HG02973 (cell line): ENCODE measurements around the gene SERPINE3.

Experiments
- ATAC-seq: cut with Tn5 transposase; IDR thresholded peaks from one replicate; pipeline ENCODE4 v1.9.1; 2021; ENCODE audit warnings: moderate library complexity; ENCODE audit not compliant: unreplicated experiment

SERPINE3 gene

GRCh38 chr13:51359352-51359751 lies 19.9 kb downstream of the SERPINE3 start:
- no peak for ATAC-seq

- ATAC-seq: no peak
Measured at GRCh38 chr13:51360489-51360888, 21.0 kb downstream of the SERPINE3 start.

DNA sequence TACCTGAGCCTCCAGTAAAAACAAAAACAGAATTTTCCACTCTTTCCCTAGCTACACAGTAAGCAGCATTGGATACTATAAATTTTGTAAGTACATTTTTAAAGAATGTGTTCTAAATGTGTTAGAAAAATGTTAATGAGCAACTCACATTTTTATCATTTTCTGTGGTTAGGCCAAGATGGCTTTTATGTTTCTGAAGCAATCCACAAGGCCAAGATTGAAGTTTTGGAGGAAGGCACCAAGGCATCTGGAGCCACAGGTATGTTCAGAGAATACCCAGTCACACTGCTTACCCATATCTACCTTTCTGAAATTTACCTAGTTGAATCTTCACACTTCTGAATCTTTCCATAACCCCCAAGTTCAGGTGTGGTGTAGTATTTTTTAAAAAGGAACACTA lies 21.6 kb downstream of the SERPINE3 start:
- no peak for ATAC-seq

DNA sequence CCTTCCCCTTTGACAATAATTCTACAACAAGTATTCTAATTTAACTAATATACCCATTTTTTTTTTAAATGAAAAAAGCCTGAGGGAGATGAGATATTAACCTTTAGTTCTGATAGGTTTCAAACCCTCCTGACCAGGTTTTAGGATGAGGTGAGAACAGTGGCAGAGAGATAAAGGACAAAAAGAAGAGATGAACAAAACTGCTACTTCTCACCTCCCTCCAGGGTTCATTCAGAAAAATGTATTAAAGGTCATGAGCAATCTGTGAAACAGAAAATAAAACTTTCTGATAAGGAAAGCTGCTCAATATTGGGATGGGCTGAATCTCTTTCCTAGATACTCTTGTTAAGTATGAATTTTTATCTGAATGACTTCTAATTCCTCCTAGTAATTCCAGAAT lies 24.1 kb downstream of the SERPINE3 start:
- no peak for ATAC-seq

- ATAC-seq: no peak
Measured at GRCh38 chr13:51364404-51365008, 25.0 kb downstream of the SERPINE3 start.

GRCh38 chr13:51370116-51370515 lies 30.6 kb downstream of the SERPINE3 start:
- no peak for ATAC-seq

GRCh38 chr13:51370811-51371210 lies 31.3 kb downstream of the SERPINE3 start:
- no peak for ATAC-seq

DNA sequence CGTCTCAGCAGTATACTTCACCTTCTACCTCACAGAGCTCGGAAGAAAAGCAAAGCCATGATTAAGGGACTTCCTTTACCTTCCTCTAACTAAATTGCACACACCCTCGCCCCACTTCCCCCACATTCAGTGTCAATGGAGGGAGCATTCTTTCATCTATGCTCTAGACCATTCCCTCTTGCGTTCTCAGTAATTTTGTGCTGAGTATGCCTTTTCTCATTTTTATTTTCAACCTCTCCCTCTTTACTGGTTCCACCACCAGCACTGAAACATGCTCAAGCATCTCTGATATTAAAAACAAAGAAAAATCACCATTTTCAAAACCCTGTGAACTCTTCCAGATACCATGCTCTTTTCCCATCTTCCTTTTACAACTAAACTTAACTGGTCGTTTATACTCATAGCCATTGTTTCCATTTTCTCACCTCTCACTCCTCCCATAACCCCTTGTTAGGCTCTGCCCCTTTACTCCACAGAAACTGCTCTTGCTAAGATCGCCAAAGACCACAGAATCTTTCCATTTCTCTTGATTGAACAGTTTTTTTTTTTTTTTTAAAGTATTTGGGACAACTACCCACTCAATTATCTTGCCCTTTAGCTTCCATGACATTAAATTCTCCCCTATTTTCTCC lies 32.4 kb downstream of the SERPINE3 start:
- ATAC-seq: no peak

GRCh38 chr13:51373451-51373850 lies 34.0 kb downstream of the SERPINE3 start:
- no peak for ATAC-seq

GRCh38 chr13:51380269-51380668 lies 40.8 kb downstream of the SERPINE3 start:
- no peak for ATAC-seq

DNA sequence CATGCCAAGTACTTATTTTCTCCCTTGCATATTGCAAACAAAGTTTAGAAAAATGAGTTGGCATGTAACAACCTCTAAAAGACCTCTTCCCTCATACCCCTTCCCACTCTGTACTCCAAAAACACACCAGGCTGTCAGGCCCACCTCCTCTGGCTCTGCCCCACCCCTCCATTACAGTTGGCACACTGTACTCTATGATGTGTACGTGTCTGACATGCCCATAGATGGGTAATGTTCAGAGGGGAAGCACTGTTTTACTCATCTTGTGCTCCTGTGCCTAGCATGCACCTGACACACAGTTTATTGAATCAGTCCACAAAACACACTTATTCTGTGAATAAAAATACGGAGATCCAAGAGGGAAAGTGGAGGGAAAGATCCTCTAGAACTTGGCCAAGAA lies 45.6 kb downstream of the SERPINE3 start:
- no peak for ATAC-seq

GRCh38 chr13:51394724-51395123 lies 55.2 kb downstream of the SERPINE3 start:
- ATAC-seq: no peak

GRCh38 chr13:51396352-51396751 lies 56.9 kb downstream of the SERPINE3 start:
- ATAC-seq: peak; percentile 88

GRCh38 chr13:51397262-51397941 lies 57.9 kb downstream of the SERPINE3 start:
- ATAC-seq: no peak

DNA sequence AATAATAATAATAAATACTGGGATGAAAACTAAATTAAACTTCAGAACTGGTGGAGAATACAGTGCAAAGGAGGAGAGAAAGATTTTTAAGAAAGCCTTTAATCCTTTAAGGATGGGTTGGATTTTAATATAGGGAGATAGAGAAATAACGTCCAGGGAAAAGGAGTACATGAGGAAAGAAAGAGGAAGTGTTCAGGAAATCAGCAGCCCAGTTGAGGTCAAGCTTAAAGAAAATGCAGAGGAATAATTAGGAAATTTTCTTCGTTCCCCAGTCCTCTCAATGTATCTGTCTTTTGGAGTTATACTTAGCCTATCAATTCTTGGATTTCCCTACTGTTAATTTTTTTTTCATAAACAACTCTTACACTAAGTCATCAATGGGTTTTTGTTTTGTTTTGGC lies 65.7 kb downstream of the SERPINE3 start:
- ATAC-seq: no peak

DNA sequence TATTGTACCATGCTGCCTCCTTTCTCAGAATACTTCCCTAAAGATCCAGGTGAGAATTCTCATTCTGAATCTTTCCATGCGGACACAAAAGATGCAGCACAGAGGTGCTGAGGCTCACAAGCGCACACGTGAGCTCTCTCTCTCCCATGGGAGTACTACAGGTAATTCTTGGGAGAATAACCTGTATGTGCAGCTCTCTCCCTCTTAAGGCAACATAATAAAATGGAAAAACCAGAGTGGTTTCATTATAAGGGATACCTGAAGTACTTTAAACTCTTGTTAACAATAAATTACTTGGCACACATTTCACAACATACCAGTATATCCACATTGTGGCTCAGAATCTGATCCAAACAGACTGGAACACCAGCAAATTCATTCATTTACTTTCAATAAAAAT lies 72.9 kb downstream of the SERPINE3 start:
- no peak for ATAC-seq
